Measurements from ENCODE around the gene TIMM13. TPM values are rescaled to one million over a fixed set of nuclear protein-coding genes. Genes with fewer than 3 reads are reported as not detected.
A peak's percentile ranks its signal among the peaks of the same experiment; 100 is the strongest.

The TIMM13 gene
- total RNA-seq, 1 donor from 2014 or later: 132 TPM

DNA sequence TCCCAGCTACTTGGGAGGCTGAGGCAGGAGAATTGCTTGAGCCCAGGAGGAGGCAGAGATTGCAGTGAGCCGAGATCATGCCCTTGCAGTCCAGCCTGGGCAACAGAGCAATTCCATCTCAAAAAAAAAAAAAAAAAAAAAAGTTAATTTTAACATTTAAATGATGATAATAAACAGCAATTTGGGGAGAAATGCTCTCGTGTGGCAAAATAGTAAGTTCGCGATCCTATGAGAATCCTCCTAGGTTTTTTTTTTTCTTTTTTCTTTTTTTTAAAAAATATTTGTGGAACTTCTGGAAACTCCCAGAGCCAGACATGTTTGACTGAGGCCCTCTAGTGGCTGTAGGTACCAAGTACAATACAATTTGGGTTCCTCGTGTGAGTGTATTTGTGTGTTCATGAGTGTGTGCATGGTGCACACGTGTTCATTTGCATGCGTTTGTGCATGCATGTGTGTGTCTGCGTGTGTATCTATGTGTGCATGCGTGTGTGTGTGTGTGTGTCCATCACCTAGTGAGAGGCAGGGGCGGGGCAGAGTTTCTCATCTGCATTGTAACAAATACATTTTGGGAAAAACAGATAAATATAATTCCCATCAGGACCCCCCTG, 36.2 kb downstream of the TIMM13 start:
- Mint-ChIP-seq H3K27me3 (peaks cover 13% of the 10 kb centered on the region), H3K36me3 (no peaks in the 10 kb centered on the region), H3K9me3 (no peaks in the 10 kb centered on the region), H3K4me3 (peak overlapping the region; percentile 48), H3K4me1 (ENCODE audit: unreplicated experiment) (peaks cover 4% of the 10 kb centered on the region), H3K27ac (no peak overlapping the region)
- TF ChIP-seq, protein P1, sequence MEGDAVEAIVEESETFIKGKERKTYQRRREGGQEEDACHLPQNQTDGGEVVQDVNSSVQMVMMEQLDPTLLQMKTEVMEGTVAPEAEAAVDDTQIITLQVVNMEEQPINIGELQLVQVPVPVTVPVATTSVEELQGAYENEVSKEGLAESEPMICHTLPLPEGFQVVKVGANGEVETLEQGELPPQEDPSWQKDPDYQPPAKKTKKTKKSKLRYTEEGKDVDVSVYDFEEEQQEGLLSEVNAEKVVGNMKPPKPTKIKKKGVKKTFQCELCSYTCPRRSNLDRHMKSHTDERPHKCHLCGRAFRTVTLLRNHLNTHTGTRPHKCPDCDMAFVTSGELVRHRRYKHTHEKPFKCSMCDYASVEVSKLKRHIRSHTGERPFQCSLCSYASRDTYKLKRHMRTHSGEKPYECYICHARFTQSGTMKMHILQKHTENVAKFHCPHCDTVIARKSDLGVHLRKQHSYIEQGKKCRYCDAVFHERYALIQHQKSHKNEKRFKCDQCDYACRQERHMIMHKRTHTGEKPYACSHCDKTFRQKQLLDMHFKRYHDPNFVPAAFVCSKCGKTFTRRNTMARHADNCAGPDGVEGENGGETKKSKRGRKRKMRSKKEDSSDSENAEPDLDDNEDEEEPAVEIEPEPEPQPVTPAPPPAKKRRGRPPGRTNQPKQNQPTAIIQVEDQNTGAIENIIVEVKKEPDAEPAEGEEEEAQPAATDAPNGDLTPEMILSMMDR (conservative IDR thresholded peaks at IDR 0.05): peak; percentile 89
- DNase-seq (ENCODE audit: extremely low spot score, unreplicated experiment): no peak

DNA sequence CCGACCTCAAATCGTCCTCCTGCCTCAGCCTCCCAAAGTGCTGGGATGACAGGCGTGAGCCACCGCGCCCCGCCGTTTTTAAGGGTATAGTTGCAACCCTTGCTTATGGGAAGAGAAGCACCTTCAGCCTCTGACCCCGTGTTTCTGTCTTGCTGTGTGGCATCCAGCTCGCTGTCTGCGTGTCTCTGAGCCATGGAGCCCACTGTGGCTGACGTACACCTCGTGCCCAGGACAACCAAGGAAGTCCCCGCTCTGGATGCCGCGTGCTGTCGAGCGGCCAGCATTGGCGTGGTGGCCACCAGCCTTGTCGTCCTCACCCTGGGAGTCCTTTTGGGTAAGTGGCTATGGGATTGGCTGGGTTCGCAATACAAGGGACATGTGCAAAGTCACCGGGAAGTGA, 37.8 kb downstream of the TIMM13 start:
- no peak overlapping the region for H3K4me3 Mint-ChIP-seq
- TF ChIP-seq, protein P1 (conservative IDR thresholded peaks at IDR 0.05): no peak
- H3K27ac Mint-ChIP-seq: no peak overlapping the region
- peaks cover 4% of the 10 kb centered on the region for H3K4me1 Mint-ChIP-seq (ENCODE audit: unreplicated experiment)
- H3K9me3 Mint-ChIP-seq: no peaks in the 10 kb centered on the region
- peaks cover 13% of the 10 kb centered on the region for H3K27me3 Mint-ChIP-seq
- DNase-seq (ENCODE audit: extremely low spot score, unreplicated experiment): no peak
- no peaks in the 10 kb centered on the region for H3K36me3 Mint-ChIP-seq

DNA sequence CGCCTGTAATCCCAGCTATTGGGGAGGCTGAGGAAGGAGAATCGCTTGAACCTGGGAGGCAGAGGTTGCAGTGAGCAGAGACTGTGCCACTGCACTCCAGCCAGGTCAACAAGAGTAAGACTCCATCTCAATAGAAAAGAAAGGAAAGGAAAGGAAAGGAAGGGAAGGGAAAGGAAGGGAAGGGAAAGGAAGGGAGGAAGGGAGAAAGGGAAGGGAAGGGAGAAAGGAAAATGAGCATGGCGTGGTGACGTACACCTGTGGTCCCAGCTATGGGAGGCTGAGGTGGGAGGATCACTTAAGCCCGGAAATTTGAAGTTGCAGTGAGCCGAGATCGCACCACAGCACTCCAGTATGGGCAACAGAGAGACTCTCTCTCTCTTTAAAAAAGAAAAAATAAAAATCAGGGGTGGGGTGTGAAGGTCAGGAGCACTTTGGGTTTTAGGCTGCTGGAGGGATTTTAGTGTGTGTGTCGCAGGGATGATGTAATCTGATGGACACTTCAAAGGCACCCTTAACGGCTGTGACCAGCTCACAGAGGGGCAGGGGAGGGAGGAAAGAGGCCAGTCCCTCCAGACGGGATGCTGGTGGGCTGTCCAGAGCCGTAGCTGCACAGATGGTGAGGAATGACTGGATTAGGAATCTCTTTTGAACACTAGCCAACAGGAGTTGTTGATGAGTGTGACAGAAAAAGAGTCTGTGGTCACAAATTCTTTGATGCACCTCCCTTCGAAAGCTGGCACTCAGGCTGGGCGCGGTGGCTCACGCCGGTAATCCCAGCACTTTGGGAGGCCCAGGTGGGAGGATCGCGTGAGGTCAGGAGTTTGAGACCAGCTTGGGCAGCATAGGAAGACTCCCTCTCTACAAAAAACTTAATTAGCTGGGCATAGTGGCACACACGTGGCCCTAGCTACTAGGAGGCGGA, 39.8 kb downstream of the TIMM13 start:
- no peak overlapping the region for H3K27ac Mint-ChIP-seq
- DNase-seq (ENCODE audit: extremely low spot score, unreplicated experiment): no peak
- H3K9me3 Mint-ChIP-seq: no peaks in the 10 kb centered on the region
- peaks cover 9% of the 10 kb centered on the region for H3K4me1 Mint-ChIP-seq (ENCODE audit: unreplicated experiment)
- no peaks in the 10 kb centered on the region for H3K36me3 Mint-ChIP-seq
- peaks cover 11% of the 10 kb centered on the region for H3K27me3 Mint-ChIP-seq
- TF ChIP-seq, protein P1 (conservative IDR thresholded peaks at IDR 0.05): no peak
- H3K4me3 Mint-ChIP-seq: no peak overlapping the region

DNA sequence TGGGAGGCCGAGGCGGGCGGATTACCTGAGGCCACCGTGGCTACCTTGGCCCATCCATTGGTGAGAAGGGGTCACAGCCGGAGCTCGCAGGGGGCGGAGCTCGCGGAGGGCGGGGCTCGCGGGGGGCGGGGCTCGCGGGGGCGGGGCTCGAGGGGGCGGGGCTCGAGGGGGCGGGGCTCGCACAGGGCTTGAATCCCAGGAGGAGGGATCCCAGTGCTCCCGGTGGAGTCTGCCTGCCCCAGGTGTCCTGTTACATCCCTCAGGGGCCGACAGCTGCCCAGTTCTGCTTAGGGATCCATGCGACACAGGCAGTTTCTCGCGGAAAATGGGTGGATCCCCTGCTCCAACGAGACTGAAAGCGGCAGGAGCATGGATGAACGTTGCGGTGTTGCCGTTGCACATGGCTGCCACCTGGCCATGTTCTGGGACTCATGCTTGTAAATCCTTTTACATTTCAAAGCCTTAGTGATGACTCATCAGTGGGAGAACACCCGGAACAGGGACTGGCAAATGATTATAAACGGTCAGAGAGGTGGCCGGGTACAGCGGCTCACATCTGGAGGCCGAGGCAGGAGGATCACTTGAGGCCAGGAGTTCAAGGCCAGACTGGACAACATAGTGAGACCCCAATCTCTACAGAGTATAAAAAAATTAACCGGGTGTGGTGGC, 42.2 kb downstream of the TIMM13 start:
- Mint-ChIP-seq H3K27me3 (peaks cover 11% of the 10 kb centered on the region), H3K9me3 (peaks cover 5% of the 10 kb centered on the region), H3K4me3 (no peak overlapping the region), H3K36me3 (peaks cover 5% of the 10 kb centered on the region), H3K4me1 (ENCODE audit: unreplicated experiment) (peaks cover 21% of the 10 kb centered on the region), H3K27ac (peak overlapping the region; percentile 65)
- no peak for DNase-seq (ENCODE audit: extremely low spot score, unreplicated experiment)
- TF ChIP-seq, protein P1 (conservative IDR thresholded peaks at IDR 0.05): no peak

DNA sequence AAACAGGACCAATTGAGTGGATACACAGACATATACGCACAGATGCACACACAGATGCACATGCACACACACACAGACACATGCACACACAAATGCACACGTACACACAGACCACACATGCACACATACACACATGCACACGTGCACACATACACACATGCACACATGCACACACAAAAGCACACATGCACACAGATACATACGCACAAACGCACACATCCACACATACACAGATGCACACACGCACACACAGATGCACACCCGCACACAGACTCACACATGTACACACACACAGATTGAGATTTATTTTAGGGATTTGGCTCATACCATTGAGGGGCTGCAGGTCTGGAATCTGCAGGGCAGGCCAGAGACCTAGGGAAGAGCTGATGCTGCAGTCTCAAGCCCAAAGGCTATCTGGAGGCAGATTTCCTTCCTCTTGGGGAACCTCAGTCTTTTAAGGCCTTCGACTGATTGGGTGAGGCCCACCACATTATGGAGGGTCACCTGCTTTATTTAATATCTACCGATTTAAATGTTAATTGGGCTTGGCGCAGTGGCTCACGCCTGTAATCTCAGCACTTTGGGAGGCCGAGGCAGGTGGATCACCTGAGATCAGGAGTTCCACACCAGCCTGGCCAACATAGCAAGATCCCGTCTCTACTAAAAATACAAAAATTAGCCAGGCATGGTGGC, 44.7 kb downstream of the TIMM13 start:
- H3K36me3 Mint-ChIP-seq: peaks cover 5% of the 10 kb centered on the region
- H3K4me3 Mint-ChIP-seq: peak overlapping the region; percentile 21
- H3K9me3 Mint-ChIP-seq: peaks cover 9% of the 10 kb centered on the region
- peaks cover 9% of the 10 kb centered on the region for H3K27me3 Mint-ChIP-seq
- H3K4me1 Mint-ChIP-seq (ENCODE audit: unreplicated experiment): peaks cover 21% of the 10 kb centered on the region
- DNase-seq (ENCODE audit: extremely low spot score, unreplicated experiment): no peak
- TF ChIP-seq, protein P1 (conservative IDR thresholded peaks at IDR 0.05): no peak
- H3K27ac Mint-ChIP-seq: no peak overlapping the region
